Measurements from ENCODE around the gene ACOT13. TPM values are rescaled to one million over a fixed set of nuclear protein-coding genes. Genes with fewer than 3 reads are reported as not detected.
"Not testable (repeated sequence)": the region's sequence is repeated elsewhere in the genome, so short reads cannot be mapped to it uniquely, and the experiment has no call there.

Gene ACOT13
- total and polyA plus RNA-seq, 2 experiments from 2014 or later = 30.1 to 61.6 TPM

GRCh38 chr6:24660105-24660504 is 6.8 kb upstream of the ACOT13 start:
- Histone ChIP-seq H3K79me2 (peaks cover 71% of the 10 kb centered on the region), H3K27me3 (no peaks in the 10 kb centered on the region), H3K36me3 (replicated peaks; ENCODE audit: insufficient read depth, low read depth) (no peaks in the 10 kb centered on the region), H2AFZ (no peak overlapping the region), H3K4me2 (no peak overlapping the region), H3K4me1 (ENCODE audit: insufficient read depth) (peaks cover 12% of the 10 kb centered on the region), H3K9me2 (replicated peaks; ENCODE audit: insufficient read depth) (no peaks in the 10 kb centered on the region), H3K27ac (peak overlapping the region; percentile 65), H3K4me3 (no peak overlapping the region), H4K20me1 (ENCODE audit: insufficient read depth, poor library complexity, severe bottlenecking) (no peaks in the 10 kb centered on the region), H3K9me3 (ENCODE audit: low read depth) (no peaks in the 10 kb centered on the region)
- TF ChIP-seq CTCF (IDR thresholded peaks at IDR 0.05; ENCODE audit: poor library complexity) (no peak), EZH2 (IDR thresholded peaks at IDR 0.05; ENCODE audit: borderline replicate concordance) (no peak), EZH2phosphoT487 (IDR thresholded peaks at IDR 0.05; ENCODE audit: low read depth, severe bottlenecking, unreplicated experiment) (no peak)
- DNase-seq (ENCODE audit: low spot score) = no peak
- WGBS (ENCODE audit: low lambda C conversion rate, missing lambda C conversion rate) = 90% methylated on average over 2 of the region's 2 CpGs

GRCh38 chr6:24661759-24662158 is 5.1 kb upstream of the ACOT13 start:
- not testable (repeated sequence) for H4K20me1 ChIP-seq (ENCODE audit: insufficient read depth, poor library complexity, severe bottlenecking); H3K4me3 ChIP-seq
- WGBS (ENCODE audit: low lambda C conversion rate, missing lambda C conversion rate) = 61% methylated on average over 5 of the region's 5 CpGs

GRCh38 chr6:24662236-24662635 is 4.6 kb upstream of the ACOT13 start:
- H3K27ac ChIP-seq = peak overlapping the region; percentile 93
- H3K4me1 ChIP-seq (ENCODE audit: insufficient read depth) = peaks cover 12% of the 10 kb centered on the region
- H4K20me1 ChIP-seq (ENCODE audit: insufficient read depth, poor library complexity, severe bottlenecking) = no peaks in the 10 kb centered on the region
- no peak for DNase-seq (ENCODE audit: low spot score)
- no peaks in the 10 kb centered on the region for H3K36me3 ChIP-seq (replicated peaks; ENCODE audit: insufficient read depth, low read depth)
- no peak overlapping the region for H2AFZ ChIP-seq
- H3K4me3 ChIP-seq = no peak overlapping the region
- WGBS (ENCODE audit: low lambda C conversion rate, missing lambda C conversion rate) = 62% methylated on average over 10 of the region's 10 CpGs
- H3K9me3 ChIP-seq (ENCODE audit: low read depth) = no peaks in the 10 kb centered on the region
- no peaks in the 10 kb centered on the region for H3K9me2 ChIP-seq (replicated peaks; ENCODE audit: insufficient read depth)
- H3K27me3 ChIP-seq = no peaks in the 10 kb centered on the region
- peak overlapping the region; percentile 82 for H3K4me2 ChIP-seq
- TF ChIP-seq CTCF (IDR thresholded peaks at IDR 0.05; ENCODE audit: poor library complexity) = no peak
- no peak for TF ChIP-seq EZH2phosphoT487 (IDR thresholded peaks at IDR 0.05; ENCODE audit: low read depth, severe bottlenecking, unreplicated experiment)
- no peak for TF ChIP-seq EZH2 (IDR thresholded peaks at IDR 0.05; ENCODE audit: borderline replicate concordance)
- H3K79me2 ChIP-seq = peaks cover 70% of the 10 kb centered on the region

More at GRCh38 chr6:24661759-24662158, 5.1 kb upstream of the ACOT13 start:
- not testable (repeated sequence) for H3K36me3 ChIP-seq (replicated peaks; ENCODE audit: insufficient read depth, low read depth); H3K9me3 ChIP-seq (ENCODE audit: low read depth); H2AFZ ChIP-seq; DNase-seq (ENCODE audit: low spot score); H3K27me3 ChIP-seq; H3K9me2 ChIP-seq (replicated peaks; ENCODE audit: insufficient read depth)
- peaks cover 75% of the 10 kb centered on the region for H3K79me2 ChIP-seq
- H3K4me1 ChIP-seq (ENCODE audit: insufficient read depth) = peaks cover 12% of the 10 kb centered on the region
- peak overlapping the region; percentile 82 for H3K4me2 ChIP-seq
- peak overlapping the region; percentile 93 for H3K27ac ChIP-seq

GRCh38 chr6:24663189-24663588 is 3.7 kb upstream of the ACOT13 start:
- H3K4me2 ChIP-seq = peak overlapping the region; percentile 82
- 97% methylated on average over 1 of the region's 1 CpG for WGBS (ENCODE audit: low lambda C conversion rate, missing lambda C conversion rate)
- H3K36me3 ChIP-seq (replicated peaks; ENCODE audit: insufficient read depth, low read depth) = no peaks in the 10 kb centered on the region
- H3K4me1 ChIP-seq (ENCODE audit: insufficient read depth) = peaks cover 12% of the 10 kb centered on the region
- no peaks in the 10 kb centered on the region for H3K9me2 ChIP-seq (replicated peaks; ENCODE audit: insufficient read depth)
- no peak for DNase-seq (ENCODE audit: low spot score)
- H3K79me2 ChIP-seq = peaks cover 65% of the 10 kb centered on the region
- peak overlapping the region; percentile 93 for H3K27ac ChIP-seq
- TF ChIP-seq EZH2phosphoT487 (IDR thresholded peaks at IDR 0.05; ENCODE audit: low read depth, severe bottlenecking, unreplicated experiment) = no peak
- no peak for TF ChIP-seq EZH2 (IDR thresholded peaks at IDR 0.05; ENCODE audit: borderline replicate concordance)
- no peak for TF ChIP-seq CTCF (IDR thresholded peaks at IDR 0.05; ENCODE audit: poor library complexity)
- no peaks in the 10 kb centered on the region for H4K20me1 ChIP-seq (ENCODE audit: insufficient read depth, poor library complexity, severe bottlenecking)
- H2AFZ ChIP-seq = no peak overlapping the region
- no peak overlapping the region for H3K4me3 ChIP-seq
- H3K27me3 ChIP-seq = no peaks in the 10 kb centered on the region
- no peaks in the 10 kb centered on the region for H3K9me3 ChIP-seq (ENCODE audit: low read depth)

Measured in hepatocyte (in vitro differentiated cells).